Coronary artery (tissue), 2 donors: ENCODE measurements around the gene PPFIA1.

Source experiments
- DNase-seq: peaks from one replicate; pipeline ENCODE4 v3.0.0-alpha.2; 2017; ENCODE audit warnings: low spot score
- H3K27ac ChIP-seq, 2 donors: fragments of 200-600 bp; sonication (generic); one replicate each; pipeline ENCODE4 v1.5.1; 2016 to 2019
- H3K4me3 ChIP-seq: fragments of 200-600 bp; sonication (generic); 2 replicates; pipeline ENCODE4 v1.5.1; 2016; ENCODE audit warnings: mild to moderate bottlenecking, moderate library complexity
- TF ChIP-seq, protein P1 (sequence below): fragments of 200-600 bp; sonication (generic); IDR thresholded peaks from one replicate; pipeline ENCODE4 v1.5.1; 2019; ENCODE audit warnings: antibody characterized with exemption

Gene PPFIA1

GRCh38 chr11:70413151-70413550 lies 142.7 kb downstream of the PPFIA1 start:
- Histone ChIP-seq H3K4me3 (no peak overlapping the region), H3K27ac (no peak overlapping the region)
- no peak for DNase-seq
- TF ChIP-seq, protein P1, sequence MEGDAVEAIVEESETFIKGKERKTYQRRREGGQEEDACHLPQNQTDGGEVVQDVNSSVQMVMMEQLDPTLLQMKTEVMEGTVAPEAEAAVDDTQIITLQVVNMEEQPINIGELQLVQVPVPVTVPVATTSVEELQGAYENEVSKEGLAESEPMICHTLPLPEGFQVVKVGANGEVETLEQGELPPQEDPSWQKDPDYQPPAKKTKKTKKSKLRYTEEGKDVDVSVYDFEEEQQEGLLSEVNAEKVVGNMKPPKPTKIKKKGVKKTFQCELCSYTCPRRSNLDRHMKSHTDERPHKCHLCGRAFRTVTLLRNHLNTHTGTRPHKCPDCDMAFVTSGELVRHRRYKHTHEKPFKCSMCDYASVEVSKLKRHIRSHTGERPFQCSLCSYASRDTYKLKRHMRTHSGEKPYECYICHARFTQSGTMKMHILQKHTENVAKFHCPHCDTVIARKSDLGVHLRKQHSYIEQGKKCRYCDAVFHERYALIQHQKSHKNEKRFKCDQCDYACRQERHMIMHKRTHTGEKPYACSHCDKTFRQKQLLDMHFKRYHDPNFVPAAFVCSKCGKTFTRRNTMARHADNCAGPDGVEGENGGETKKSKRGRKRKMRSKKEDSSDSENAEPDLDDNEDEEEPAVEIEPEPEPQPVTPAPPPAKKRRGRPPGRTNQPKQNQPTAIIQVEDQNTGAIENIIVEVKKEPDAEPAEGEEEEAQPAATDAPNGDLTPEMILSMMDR: no peak

GRCh38 chr11:70414341-70415100 lies 144.0 kb downstream of the PPFIA1 start:
- TF ChIP-seq, protein P1: no peak
- DNase-seq: no peak
- Histone ChIP-seq H3K4me3 (no peak overlapping the region), H3K27ac (no peak overlapping the region)

DNA sequence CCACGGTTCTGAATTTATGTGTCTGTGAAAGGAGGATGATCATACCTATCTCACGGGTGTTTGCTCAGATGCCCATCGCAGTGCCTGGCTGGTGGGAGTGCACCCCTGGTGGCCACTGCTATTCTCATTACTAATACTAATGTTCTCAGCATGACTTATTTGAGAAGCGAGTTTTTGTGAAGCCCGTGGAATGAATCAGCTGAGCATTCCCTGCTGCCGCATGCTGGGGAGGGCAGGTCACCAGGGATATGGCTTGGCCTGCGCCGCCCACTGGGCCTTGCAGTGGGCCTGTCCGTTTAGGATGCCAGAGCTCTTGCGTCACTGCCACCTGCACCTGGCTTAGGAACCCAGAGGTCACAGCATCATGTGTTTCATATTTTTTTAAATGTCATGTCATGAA lies 144.7 kb downstream of the PPFIA1 start:
- no peak overlapping the region for H3K27ac ChIP-seq
- TF ChIP-seq, protein P1: no peak
- DNase-seq: no peak
- H3K4me3 ChIP-seq: no peak overlapping the region

DNA sequence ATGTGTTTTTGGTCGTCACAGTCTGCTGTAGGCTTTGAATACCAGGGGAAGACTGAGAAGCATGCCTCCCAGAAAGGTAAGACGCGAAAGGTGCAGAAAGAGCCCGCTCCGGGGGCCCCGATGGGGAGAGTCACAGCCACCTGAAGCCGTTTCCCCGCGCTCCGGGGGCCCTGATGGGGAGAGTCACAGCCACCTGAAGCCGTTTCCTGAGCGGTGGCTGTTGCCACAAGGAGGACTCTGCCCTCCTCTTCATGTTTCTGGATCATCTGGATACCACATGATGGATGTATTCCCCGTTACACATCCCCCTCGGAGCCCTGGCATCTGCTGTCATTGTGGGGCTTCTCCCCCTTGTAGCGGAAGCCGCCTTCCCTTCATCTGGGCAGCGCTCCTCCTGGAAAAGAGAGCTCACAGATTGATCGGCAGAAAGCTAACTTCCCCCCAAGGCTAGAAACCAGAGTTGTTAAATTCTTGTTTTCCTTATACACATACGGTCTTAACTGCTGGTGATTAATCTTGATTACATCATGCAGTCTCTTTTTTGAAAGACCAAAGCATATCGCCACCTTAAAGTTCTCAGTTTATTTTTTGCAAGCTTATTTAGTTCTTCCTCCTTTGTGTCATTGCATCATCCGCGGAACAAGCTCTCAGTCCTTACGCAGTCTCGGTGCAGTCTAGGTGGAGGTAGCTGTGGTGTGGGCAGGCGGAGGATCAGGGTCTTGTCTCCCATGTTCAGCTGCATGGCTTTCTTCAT lies 145.3 kb downstream of the PPFIA1 start:
- no peak overlapping the region for H3K4me3 ChIP-seq
- DNase-seq: no peak
- TF ChIP-seq, protein P1: no peak
- H3K27ac ChIP-seq: no peak overlapping the region

GRCh38 chr11:70416881-70417280 lies 146.4 kb downstream of the PPFIA1 start:
- TF ChIP-seq, protein P1: no peak
- Histone ChIP-seq H3K27ac (no peak overlapping the region), H3K4me3 (no peak overlapping the region)
- no peak for DNase-seq

DNA sequence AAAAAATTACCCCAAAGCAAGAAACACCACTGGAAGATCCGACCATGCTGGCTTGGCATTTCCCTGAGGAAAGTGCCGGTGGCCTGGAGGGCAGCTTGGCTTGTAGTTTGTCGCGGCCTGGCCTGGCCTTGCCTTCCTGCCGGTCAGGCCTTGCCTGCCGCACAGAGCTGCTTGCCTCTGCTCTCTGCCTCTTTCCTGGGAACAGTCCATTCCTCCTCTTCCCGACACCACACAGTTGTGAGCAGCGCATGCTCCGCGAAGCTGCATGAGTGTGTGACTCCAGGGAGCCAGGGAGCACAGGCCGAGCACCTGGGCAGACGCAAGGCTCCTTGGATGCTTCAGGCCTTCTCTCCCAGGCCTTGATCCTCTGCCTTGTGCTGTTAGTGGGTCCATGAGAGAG lies 147.6 kb downstream of the PPFIA1 start:
- no peak for DNase-seq
- TF ChIP-seq, protein P1: no peak
- Histone ChIP-seq H3K4me3 (no peak overlapping the region), H3K27ac (no peak overlapping the region)
